NCI-H446 (cell line): ENCODE measurements around the gene FRMPD2.
"Not testable (repeated sequence)": the region's sequence is repeated elsewhere in the genome, so short reads cannot be mapped to it uniquely, and the experiment has no call there.

Experiments used
- DNase-seq, 2 experiments: peaks; one replicate each; lab custom pipeline; 2025; lab: John Stamatoyannopoulos, UW

FRMPD2 gene

GRCh38 chr10:48199580-48200377, 74.7 kb downstream of the FRMPD2 start:
- no peak for DNase-seq

GRCh38 chr10:48197236-48197899, 77.1 kb downstream of the FRMPD2 start:
- no peak for DNase-seq

GRCh38 chr10:48195803-48196202, 78.7 kb downstream of the FRMPD2 start:
- DNase-seq, result no peak

- DNase-seq, result no peak
These were observed 79.7 kb downstream of the FRMPD2 start for GRCh38 chr10:48194830-48195229.

- no peak for DNase-seq
These were observed 80.9 kb downstream of the FRMPD2 start for GRCh38 chr10:48193556-48193955.

- no peak for DNase-seq
These were observed 81.5 kb downstream of the FRMPD2 start for GRCh38 chr10:48192881-48193450.

- DNase-seq, result peak in 1 of 2 experiments; percentile 49
These were observed 86.6 kb downstream of the FRMPD2 start for GRCh38 chr10:48187713-48188485.

GRCh38 chr10:48187126-48187525, 87.4 kb downstream of the FRMPD2 start:
- DNase-seq, result no peak

- DNase-seq, result not testable (repeated sequence)
These were observed 88.2 kb downstream of the FRMPD2 start for GRCh38 chr10:48186264-48186804.

- no peak for DNase-seq
These were observed 90.3 kb downstream of the FRMPD2 start for GRCh38 chr10:48184224-48184623.

- DNase-seq, result peak in 1 of 2 experiments; percentile 65
These were observed 101.8 kb downstream of the FRMPD2 start for GRCh38 chr10:48172715-48173114.

GRCh38 chr10:48160670-48161069, 113.8 kb downstream of the FRMPD2 start:
- not testable (repeated sequence) for DNase-seq

- DNase-seq, result peak in 1 of 2 experiments; percentile 36
These were observed 114.3 kb downstream of the FRMPD2 start for GRCh38 chr10:48160163-48160562.

- not testable (repeated sequence) for DNase-seq
These were observed 120.0 kb downstream of the FRMPD2 start for GRCh38 chr10:48154211-48155140.

- not testable (repeated sequence) for DNase-seq
These were observed 126.9 kb downstream of the FRMPD2 start for GRCh38 chr10:48147643-48148042.

- not testable (repeated sequence) for DNase-seq
These were observed 130.5 kb downstream of the FRMPD2 start for GRCh38 chr10:48143721-48144642.

GRCh38 chr10:48140949-48141348, 133.5 kb downstream of the FRMPD2 start:
- not testable (repeated sequence) for DNase-seq

- not testable (repeated sequence) for DNase-seq
These were observed 134.3 kb downstream of the FRMPD2 start for GRCh38 chr10:48139953-48140850.

- not testable (repeated sequence) for DNase-seq
These were observed 145.5 kb downstream of the FRMPD2 start for GRCh38 chr10:48128954-48129353.
